Measurements from ENCODE around the gene MAD1L1.

GRCh38 chr7:2143450-2143849 lies 89.3 kb downstream of the MAD1L1 start:
- no peak for TF ChIP-seq EGR1 (IDR thresholded peaks at IDR 0.05; ENCODE audit: low read depth)
- no peak for TF ChIP-seq POLR2A (IDR thresholded peaks at IDR 0.05; ENCODE audit: borderline replicate concordance, extremely low read depth, insufficient read depth, insufficient read length)
- no peak for TF ChIP-seq CTCF (IDR thresholded peaks at IDR 0.05 in 2 of 3, conservative IDR thresholded peaks at IDR 0.05 in 1 of 3; ENCODE audit: borderline replicate concordance in 1 of 3, insufficient read depth in 1 of 3, low read depth in 2 of 3, low read length in 2 of 3)
- TF ChIP-seq RAD21 (IDR thresholded peaks at IDR 0.05; ENCODE audit: low read depth), result no peak
- no peak for TF ChIP-seq EZH2 (IDR thresholded peaks at IDR 0.05)
- no peak for TF ChIP-seq YY1 (IDR thresholded peaks at IDR 0.05; ENCODE audit: extremely low read depth, insufficient replicate concordance, low read depth, low read length)
- no peak for TF ChIP-seq POLR2AphosphoS5 (IDR thresholded peaks at IDR 0.05; ENCODE audit: low read depth, low read length)
